Right hindlimb (tissue), 1 donor: ENCODE results near the gene BBOF1.
"Not testable (repeated sequence)": the region's sequence is repeated elsewhere in the genome, so short reads cannot be mapped to it uniquely, and the experiment has no call there.

Source experiments
- DNase-seq: peaks from one replicate; pipeline ENCODE4 v3.0.0-alpha.2; 2018

Gene BBOF1

GRCh38 chr14:74105381-74105780 is 86.2 kb downstream of the BBOF1 start:
- no peak for DNase-seq

- DNase-seq = no peak
Measured at GRCh38 chr14:74109369-74109768, 90.2 kb downstream of the BBOF1 start.

- not testable (repeated sequence) for DNase-seq
Measured at GRCh38 chr14:74111395-74112216, 92.5 kb downstream of the BBOF1 start.
